NCI-H128 (cell line): ENCODE data around the gene TPM2.

Experiments used
- DNase-seq: peaks from one replicate; lab custom pipeline; 2025; ENCODE audit not compliant: unreplicated experiment; lab: John Stamatoyannopoulos, UW

TPM2 gene

DNA sequence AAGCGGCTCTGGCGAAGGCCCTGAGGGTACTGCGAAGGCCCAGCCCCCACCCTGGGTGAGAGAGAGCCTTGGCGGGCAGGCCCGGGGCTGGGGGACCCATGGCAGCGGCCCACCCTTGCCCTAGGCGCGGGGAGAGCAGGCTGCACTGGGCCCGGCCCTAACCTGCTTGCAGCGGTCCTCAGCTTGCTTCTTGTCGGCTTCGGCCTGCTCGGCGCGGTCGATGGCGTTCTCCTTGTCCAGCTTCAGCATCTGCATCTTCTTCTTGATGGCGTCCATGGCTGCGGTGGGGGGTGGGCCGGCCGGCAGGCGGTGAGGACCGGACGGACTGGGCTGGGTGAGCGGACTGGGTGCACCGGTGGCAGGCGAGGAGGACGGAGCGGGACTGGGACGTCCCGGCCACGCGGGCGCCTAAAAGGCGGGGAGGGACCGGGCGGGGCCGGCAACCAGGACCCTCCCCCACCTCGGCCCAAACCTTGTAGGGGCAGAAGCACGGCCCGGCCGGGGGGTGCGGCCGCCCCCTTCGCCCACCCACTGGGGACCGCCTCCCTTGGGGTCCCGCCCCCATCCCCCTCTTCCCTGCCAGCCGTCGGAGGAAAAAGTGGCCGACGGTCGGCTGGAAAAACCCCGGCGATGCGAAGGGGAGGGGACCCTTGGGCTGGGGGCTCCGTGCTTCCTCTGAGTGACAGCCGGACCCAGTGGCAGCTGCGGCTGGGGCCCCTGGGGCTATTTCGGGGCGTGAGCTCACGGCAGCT lies at the start of gene TPM2:
TSS of gene TPM2 (minus strand) at position 384 of the 752 bp plus-strand sequence. CDS start at position 276, 108 bp downstream.
- DNase-seq, result no peak

DNA sequence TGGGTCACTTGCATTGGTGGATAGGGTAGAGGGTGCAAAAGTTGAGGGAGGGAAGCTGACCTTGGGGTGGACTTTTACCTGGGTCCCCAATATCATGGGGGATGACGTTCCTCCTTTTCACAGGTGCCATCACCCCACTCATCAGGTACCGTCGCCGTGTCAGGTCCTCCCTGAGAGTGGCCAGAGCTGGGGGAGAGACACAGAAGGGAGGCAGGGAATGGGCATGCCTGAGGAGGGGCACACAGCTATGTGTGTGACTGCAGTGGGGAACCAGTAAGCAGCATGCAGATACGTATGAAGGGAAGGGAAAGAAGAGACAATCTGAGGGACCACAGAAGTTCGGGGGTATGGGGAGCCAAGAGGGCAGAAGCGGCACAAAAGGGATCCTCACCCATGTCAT lies 49.2 kb upstream of the TPM2 start:
- no peak for DNase-seq

DNA sequence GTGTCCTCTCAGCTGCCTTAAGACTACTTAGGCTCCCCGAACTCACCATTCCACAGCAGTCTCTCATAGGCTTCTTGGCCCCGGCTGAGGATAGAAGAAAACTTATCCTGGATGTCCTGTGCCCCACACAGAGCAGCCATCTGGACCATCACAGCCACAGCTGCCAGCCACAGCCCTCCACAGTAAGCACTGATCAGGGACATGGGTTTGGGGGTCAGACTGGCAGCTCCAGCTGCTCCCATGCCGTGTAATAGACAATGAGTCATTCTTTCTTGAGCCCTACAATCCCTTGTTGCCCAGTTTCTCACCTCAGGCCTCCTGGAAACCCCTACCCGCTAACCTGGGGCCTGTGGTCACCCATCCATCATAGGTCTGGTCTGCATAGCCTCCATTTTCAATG lies 48.5 kb upstream of the TPM2 start:
- DNase-seq, result no peak

DNA sequence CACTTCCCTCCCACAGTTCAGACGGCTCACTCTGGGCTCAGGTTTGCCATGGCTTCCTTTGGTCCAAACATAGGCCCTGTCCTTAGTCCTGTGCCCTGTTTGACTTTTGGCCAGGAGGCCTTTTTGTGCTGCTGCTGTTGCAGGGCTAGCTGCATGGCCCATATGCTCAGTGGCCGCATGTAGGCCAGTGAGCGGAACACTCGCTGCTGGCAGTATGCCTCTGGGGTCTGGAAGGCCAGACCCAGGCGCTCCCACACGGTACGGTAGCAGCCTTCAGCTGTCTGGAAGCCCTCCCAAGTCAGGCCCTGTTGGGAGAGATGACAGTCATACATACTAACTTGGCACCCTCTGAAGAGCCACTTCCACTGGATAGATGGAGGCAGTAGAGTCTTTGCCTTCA lies 47.4 kb upstream of the TPM2 start:
- no peak for DNase-seq

DNA sequence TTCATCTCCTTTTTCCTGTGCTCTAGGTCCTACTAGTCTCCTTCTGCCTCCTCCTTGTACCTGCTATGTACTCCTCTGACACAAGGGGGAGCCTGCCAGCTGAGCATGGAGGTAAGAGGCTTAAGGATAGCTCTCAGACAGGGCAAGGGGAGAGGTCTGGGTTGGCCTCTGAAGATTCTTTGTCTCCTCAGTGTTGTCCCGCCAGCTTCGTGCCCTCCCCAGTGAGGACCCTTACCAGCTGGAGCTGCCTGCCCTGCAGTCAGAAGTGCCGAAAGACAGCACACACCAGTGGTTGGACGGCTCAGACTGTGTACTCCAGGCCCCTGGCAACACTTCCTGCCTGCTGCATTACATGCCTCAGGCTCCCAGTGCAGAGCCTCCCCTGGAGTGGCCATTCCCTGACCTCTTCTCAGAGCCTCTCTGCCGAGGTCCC lies 46.5 kb upstream of the TPM2 start:
- peak; percentile 21 for DNase-seq

DNA sequence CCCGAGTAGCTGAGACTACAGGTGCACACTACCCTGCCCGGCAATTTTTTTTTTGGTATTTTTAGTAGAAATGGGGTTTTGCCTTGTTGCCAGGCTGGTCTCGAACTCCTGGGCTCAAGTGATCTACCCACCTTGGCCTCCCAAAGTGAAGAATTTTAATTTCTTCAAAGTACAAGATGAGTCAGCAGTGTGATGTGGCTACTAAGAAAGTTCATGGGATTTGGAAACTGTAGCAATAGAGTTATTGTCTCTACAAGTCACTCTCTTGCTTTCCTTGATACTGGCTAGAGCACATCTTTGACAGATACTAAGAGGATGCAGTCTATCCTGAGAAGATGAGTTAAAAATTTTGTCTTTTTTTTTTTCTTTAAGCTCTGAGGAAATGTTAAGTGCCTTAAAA lies 44.4 kb upstream of the TPM2 start:
- DNase-seq, result no peak

DNA sequence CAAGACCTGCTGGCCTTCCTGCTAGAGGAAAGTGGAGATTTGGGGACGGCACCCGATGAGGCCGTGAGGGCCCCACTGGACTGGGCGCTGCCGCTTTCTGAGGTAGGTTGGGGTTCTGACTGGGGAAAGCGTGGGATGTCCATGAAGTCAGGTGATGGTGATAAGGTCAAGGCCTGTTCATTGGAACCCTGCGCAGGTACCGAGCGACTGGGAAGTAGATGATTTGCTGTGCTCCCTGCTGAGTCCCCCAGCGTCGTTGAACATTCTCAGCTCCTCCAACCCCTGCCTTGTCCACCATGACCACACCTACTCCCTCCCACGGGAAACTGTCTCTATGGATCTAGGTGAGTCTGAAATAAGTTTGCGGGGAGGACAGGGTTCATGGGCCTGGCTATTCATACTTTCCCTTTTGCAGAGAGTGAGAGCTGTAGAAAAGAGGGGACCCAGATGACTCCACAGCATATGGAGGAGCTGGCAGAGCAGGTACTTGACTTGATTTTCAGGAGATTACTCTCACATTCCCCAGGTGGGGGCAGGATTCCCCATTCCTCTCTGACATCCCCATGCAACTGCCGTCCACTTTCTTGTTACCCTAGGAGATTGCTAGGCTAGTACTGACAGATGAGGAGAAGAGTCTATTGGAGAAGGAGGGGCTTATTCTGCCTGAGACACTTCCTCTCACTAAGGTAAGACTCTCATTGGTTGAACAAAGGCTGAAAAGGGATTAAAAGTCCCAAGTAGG lies 43.2 kb upstream of the TPM2 start:
- DNase-seq, result peak; percentile 20

DNA sequence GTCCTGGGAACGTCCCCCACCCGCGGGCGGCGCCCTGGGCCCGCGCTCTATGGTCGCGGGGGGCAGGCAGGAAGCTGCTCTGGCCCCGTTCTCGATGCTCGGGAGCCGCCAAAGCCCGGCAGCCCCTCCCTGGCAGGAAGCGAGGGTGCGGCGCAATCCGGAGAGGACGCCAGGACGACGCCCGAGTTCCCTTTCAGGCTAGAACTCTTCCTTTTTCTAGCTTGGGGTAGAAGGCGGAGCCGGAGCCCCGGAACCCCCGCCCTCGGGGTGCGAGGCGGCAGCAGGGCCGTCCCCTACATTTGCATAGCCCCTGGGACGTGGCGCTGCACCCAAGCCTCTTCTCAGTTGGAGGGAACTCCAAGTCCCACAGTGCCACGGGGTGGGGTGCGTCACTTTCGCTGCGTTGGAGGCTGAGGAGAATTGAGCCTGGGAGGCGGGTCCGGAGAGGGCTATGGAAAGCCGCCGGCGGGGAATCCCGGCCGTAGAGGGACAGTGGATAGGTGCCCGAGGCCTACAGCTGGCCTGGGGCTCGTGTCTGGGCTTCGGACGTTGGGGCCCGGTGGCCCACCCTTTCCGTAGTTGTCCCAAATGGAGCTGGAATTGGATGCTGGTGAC lies 42.6 kb upstream of the TPM2 start, which contains the start of the genes CREB3 and TLN1:
TSS of gene CREB3 (plus strand) at position 482 of the 615 bp plus-strand sequence. CDS start at position 589, 107 bp downstream.
TSS of gene TLN1 (minus strand) at position 11 of the 615 bp plus-strand sequence. CDS start 6,501 bp downstream, outside the sequence.
- peak; percentile 100 for DNase-seq

DNA sequence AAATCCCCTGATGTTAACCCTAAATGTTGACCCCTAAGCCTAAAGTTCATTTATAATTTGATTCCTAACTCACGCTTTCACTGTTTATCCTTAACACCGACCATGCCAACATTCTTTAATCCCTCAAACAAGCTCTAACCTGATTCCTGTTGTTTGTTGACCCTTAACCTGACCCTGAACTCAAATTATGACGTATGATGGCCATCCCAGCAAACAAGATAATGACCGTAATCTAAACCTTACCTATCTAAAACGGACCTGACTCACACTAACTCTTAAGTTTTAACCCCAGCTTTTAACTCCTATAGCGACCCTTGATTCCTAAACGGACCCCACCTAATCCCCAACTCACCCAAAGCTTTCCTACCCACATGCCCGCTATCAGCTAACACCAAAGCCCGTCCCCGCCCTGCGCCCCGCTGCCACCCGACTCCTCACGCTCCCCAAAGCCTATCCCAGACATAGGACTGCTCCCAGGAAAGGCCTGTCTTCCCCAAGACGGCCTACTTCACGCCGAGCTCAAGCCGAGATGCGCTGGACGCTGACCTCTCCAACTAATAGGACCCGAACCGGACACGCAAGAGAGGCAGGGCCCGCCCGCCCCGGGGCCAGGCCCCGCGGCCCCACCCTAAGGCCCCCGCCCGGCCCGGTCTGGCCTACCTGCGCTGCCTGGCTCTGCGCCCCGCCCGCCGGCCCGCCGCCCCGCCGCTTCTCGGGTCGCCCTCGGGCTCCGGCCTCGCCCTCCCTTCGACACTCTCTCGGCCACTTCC lies 41.9 kb upstream of the TPM2 start:
- no peak for DNase-seq

DNA sequence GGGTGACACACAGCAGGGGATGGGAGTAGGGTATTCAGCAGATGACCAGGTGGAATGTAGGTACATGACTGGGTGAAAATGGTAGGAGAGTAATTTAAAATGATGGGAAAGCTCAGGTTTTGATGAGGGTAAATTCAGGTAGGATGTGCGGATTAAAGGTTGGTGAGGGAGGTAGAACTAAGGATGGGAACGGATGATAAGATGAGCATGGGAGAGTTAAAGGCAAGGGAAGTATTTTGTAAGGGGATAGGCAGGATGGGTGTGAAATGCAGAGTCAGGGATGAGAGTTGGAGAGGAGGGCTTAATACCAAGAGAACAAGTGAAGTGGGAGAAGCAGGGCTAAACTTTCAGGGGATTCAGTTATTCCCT lies 40.7 kb upstream of the TPM2 start:
- no peak for DNase-seq

DNA sequence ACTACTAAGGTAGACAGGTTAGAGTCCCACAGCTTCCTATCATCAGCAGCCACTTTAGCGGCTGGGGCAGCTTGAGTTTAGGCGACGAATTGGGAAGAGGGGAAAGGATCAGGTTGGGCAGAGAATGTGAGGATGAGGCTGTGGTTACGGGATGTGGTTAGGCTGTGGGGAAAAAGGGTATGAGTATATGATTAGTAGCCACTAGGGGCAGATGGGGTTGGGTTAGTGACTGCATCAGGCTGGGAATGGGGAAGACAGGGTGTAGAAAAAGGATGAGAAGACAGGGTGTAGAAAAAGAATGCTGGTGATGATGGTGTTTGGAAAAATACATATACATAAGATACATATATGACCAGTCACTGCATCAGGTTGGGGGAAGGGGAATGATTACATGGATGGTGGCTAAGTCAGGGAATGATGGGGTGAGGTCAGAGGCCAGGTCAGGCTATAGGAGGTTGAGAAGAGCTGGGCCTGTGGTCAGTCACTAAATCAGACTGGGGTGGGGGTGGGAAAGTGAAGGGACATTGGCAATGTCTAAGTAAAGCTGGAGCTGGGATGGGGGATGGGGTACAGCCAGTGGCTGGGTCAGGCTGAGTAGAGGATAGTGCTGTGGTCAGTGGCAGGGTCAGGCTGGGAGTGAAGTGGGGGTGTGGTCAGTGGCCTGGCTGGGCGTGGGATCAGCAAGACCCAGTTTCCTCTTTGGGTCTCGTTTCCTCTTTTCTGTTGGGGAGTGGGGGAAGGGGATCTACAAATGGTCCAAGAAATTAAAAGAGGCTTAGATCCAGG lies 40.2 kb upstream of the TPM2 start:
- DNase-seq, result no peak

DNA sequence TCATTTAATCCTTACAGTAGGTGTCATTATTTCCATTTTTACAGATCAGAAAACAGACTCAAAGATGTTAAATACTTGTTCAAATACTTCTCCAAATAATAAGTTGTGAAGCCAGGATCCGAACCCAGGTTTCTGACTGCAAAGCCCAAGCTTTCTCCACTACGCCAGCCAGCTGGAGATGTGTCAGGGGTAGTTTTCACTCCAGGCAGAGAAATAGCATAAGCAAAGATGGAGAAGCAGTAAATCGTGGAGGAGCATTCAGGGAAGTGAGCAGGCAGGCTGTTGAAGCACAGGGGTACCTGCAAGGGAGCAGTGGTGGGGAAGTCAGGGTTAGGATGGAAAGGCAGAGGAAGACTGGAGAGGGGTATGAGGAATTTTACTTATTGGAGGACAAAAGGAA lies 39.4 kb upstream of the TPM2 start:
- no peak for DNase-seq

DNA sequence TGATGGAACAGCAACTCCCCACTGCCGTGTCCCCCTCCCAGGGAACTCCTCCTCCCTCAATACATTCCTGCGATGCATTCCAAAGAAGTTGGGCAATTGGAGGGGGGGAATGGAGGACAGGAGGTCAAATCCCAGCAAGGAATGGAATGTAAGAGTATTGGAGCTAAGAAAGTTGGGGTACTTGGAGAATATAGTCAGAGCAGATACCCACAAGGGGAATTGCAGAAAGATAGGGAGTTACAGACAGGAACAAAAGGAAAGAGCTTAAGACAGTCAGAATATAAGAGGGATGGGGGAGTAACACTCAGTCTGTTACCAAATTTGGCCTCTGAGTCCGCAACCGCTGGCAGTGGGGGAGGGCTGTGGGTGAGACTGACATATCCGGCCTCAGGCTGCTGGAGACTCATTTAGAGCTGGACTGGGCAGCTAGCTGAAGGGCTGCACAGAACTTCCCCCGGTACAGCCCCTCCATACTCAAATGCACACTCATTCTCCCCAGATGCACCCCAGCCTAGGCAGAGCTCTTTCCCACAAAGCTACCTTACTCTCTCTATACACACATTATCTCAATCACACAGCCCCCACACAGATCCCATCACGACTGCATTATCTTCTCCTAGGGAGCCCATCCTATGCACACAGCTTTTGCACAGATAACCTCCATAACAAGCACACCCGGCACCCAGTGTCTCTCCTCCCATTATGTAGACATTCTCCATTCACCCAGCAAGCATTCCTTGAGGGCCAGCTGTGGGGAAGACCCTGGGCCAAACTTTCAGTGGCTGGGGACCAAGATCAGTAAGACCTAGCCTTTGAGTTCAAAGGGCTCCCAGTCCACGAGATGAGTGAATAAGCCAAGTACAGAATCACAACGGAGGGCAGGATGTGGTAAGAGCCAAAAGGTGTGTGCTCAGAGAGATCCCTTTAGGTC lies 38.6 kb upstream of the TPM2 start:
- no peak for DNase-seq

DNA sequence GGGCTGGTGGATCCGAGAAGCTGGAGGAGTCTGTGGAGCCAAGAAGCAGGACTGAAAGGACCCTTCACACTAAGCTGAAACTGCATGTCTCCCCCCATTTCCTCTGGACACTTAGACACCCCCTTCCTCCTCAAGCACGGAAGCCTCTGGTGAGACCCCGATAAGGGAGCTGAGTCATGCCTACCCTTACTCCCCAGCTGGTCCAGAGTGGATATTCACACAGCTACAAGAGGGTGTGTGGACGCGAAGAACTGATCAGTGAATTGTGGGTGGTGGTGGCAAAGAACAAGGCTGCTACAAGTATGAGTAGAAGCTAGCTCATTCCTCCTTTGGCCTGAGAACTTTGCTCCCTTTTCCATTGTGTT lies 37.9 kb upstream of the TPM2 start:
- DNase-seq, result no peak

DNA sequence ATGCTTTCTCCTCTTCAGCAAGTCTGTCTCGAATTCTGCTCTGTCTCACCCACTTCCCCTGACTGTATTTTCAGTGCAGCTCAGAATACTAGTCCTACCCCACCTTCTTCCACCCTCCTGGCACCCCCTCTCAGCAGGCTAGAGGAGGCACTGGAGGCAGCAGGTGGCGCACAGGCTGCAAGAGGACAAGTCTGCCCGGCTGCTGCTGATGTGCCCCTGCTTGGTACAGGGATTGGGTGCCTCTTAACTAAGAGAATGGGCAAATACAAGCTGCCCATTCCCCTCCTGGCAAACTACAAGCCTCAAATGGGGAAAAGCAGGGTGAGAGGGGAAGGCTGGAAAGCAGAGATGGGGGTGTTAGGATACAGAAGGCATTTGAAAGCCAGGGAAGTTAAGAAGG lies 37.2 kb upstream of the TPM2 start:
- no peak for DNase-seq

DNA sequence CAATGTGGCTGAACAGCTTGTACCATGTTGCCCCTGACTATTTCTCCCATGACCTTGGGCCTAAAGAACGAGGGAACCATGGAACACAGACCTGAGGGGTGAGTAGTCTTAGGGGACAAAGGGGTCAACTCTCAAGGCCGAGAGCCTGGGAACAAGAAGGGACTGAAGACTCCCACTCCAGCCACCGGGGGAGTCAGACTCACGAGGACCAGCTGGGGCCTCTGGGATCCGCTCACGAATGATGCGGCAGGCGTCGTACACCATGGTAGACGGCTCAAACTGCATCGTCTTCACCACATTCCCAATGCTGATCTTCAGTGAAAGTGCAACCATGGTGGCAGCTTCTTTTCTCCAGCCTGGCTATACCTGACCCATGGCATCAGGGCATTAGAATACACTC lies 35.6 kb upstream of the TPM2 start:
- DNase-seq, result no peak

DNA sequence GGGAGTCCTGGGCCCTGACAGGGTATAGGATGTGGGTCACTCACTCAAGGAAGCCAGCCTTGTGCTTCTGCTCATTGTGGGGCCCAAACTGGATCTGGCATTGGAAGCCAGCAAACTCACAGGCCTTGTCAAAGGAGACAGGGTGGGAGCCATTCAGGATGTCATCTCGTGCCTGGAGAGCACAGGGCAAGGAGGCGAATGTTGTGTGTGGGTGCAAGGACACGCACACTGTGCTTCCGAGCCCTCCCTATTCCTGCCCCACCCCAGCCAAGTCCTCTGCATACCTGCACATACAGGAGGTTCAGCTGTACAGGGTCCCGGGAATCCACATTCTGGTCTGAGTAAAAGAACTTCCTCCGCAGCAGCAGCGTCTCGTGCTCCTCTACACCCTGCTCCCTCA lies 34.2 kb upstream of the TPM2 start:
- no peak for DNase-seq

DNA sequence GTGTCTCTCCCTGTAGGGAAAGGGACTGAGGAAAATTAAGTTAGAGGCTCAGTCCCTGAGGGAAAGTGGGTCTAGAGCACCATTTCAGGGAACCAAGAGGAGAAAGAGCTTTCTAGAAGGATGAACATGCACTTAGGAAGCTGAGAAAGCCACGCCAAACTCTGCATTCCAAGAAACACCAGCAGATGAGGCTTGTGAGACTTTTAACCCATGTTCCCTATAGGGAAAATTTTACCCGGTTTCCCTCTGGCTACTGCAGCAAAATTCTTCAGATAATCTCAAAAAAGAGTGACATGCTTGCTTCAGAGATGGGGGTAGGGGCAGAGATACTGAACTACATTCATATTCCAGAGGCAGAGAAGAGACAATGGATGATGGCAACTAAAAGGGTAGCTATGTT lies 33.7 kb upstream of the TPM2 start:
- DNase-seq, result no peak

DNA sequence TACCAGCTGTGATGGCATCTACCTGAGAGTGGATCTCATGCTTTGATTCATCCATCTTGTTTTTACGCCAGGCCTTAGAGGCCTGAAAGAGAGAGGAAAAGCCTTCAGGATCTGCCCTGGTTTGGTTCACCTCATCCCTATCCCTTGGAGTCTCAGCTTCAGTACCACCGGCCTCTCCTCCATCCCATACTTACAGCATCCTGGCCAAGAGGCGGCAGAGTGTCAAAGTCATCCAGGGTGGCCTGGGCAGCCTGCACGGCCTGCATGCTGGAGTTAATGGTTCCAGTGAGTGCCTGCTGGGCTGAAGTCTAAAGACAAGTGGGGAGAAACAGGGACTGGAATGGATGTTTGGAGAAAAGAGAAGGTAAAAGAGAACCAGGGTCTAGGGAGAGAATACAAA lies 29.8 kb upstream of the TPM2 start:
- no peak for DNase-seq
